HCT116 (cell line): ENCODE results near the gene ABCF3. TPM values are rescaled to one million over a fixed set of nuclear protein-coding genes. Genes with fewer than 3 reads are reported as not detected.

Source experiments
- ATAC-seq: fragments of 200-7000 bp; cut with Tn5 transposase; 2 replicates; pipeline ENCODE4 v1.9.1; 2020; ENCODE audit warnings: mild to moderate bottlenecking, moderate library complexity
- BruUV-seq: library from RNA; stranded (reverse); fragments of 400-500 nt; replicated peaks from 2 replicates; lab custom pipeline; 2021; lab: Mats Ljungman, UMichigan
- CTCF ChIA-PET: fragments of 300-600 bp; sonication (Branson Sonifier 250); formaldehyde crosslinking; loops from one replicate; lab custom pipeline; 2021; ENCODE audit warnings: antibody characterized with exemption; lab: Charles Lee
- POLR2A ChIA-PET: fragments of 300-600, 350-600 bp; sonication (Branson Sonifier 250); formaldehyde crosslinking; loops from one replicate; lab custom pipeline; 2021; ENCODE audit warnings: antibody characterized with exemption; lab: Charles Lee
- RAD21 ChIA-PET, 2 experiments: fragments of 300-600 bp; sonication (Branson Sonifier 250); formaldehyde crosslinking; loops; one replicate each; lab custom pipeline; 2023; ENCODE audit warnings: low total read pairs in 2 of 2; ENCODE audit not compliant: uncharacterized antibody in 2 of 2, unreplicated experiment in 2 of 2, low non-redundant PET in 1 of 2; lab: Charles Lee
- DNase-seq: peaks from one replicate; pipeline ENCODE4 v3.0.0-alpha.2; 2010; ENCODE audit warnings: low read depth, low spot score
- H2AFZ ChIP-seq: fragments of 200-600 bp; shearing (Covaris generic), sonication (generic); 2 replicates; pipeline ENCODE4 v1.6.1; 2017; ENCODE audit warnings: low read depth, mixed run types, mixed read lengths, antibody characterized with exemption, low read length; ENCODE audit not compliant: poor library complexity, severe bottlenecking
- H3K27ac ChIP-seq: 2 replicates; pipeline ENCODE4 v1.5.1; 2012; ENCODE audit warnings: low read depth, low read length
- H3K27me3 ChIP-seq: fragments of 200-600 bp; sonication (generic); 2 replicates; pipeline ENCODE4 v1.6.1; 2016; ENCODE audit warnings: mixed run types, low read length, mixed read lengths; ENCODE audit not compliant: insufficient read depth
- H3K36me3 ChIP-seq, 2 experiments: fragments of 200-500 bp in 1 of 2; fragments of 200-600 bp in 1 of 2; sonication (Bioruptor generic) in 1 of 2; sonication (generic) in 1 of 2; 2 replicates each; pipeline versions ENCODE4 v1.5.1 to v1.6.1; 2014 to 2016; ENCODE audit warnings: low read length in 2 of 2, inconsistent platforms in 1 of 2, mixed read lengths in 1 of 2, mixed run types in 1 of 2; ENCODE audit not compliant: insufficient read depth in 2 of 2, control insufficient read depth in 1 of 2
- H3K4me1 ChIP-seq, 2 experiments: fragments of 200-600 bp in 1 of 2; sonication (generic) in 1 of 2; 2 replicates each; pipeline versions ENCODE4 v1.5.1 to v1.6.1; 2012 to 2017; ENCODE audit warnings: low read length in 2 of 2, inconsistent platforms in 1 of 2, mild to moderate bottlenecking in 1 of 2, mixed read lengths in 1 of 2, mixed run types in 1 of 2, moderate library complexity in 1 of 2; ENCODE audit not compliant: insufficient read depth in 2 of 2, control insufficient read depth in 1 of 2
- H3K4me2 ChIP-seq: fragments of 200-600 bp; sonication (generic); 2 replicates; pipeline ENCODE4 v1.6.1; 2017; ENCODE audit warnings: mixed run types, low read length, mixed read lengths
- H3K4me3 ChIP-seq, 2 experiments: fragments of 200-600 bp in 1 of 2; sonication (generic) in 1 of 2; replicated peaks in 1 of 2; 2 replicates each; pipeline ENCODE4 v1.5.1; 2011 to 2016; ENCODE audit warnings: low read length in 2 of 2, control low read depth in 1 of 2, low read depth in 1 of 2, mild to moderate bottlenecking in 1 of 2, mixed read lengths in 1 of 2, mixed run types in 1 of 2
- H3K79me2 ChIP-seq: fragments of 200-600 bp; sonication (generic); 2 replicates; pipeline ENCODE4 v1.6.1; 2017; ENCODE audit warnings: mild to moderate bottlenecking, mixed run types, low read length, moderate library complexity, mixed read lengths; ENCODE audit not compliant: insufficient read depth
- H3K9ac ChIP-seq: fragments of 200-600 bp; sonication (generic); 2 replicates; pipeline ENCODE4 v1.6.1; 2016; ENCODE audit warnings: low read length, mixed read lengths
- H3K9me2 ChIP-seq: fragments of 200-600 bp; sonication (generic), shearing (Covaris generic); 2 replicates; pipeline ENCODE4 v1.6.1; 2017; ENCODE audit warnings: mixed run types, mild to moderate bottlenecking, moderate library complexity; ENCODE audit not compliant: insufficient read depth
- H3K9me3 ChIP-seq, 2 experiments: fragments of 200-500 bp in 1 of 2; fragments of 200-600 bp in 1 of 2; sonication (Bioruptor generic) in 1 of 2; sonication (generic) in 1 of 2; 2 replicates each; pipeline ENCODE4 v1.6.1; 2014 to 2017; ENCODE audit warnings: low read length in 2 of 2, mixed read lengths in 2 of 2, inconsistent platforms in 1 of 2, low read depth in 1 of 2, mild to moderate bottlenecking in 1 of 2, mixed run types in 1 of 2, moderate library complexity in 1 of 2; ENCODE audit not compliant: control insufficient read depth in 1 of 2, insufficient read depth in 1 of 2
- H4K20me1 ChIP-seq: fragments of 200-600 bp; sonication (generic), shearing (Covaris generic); 2 replicates; pipeline ENCODE4 v1.6.1; 2017; ENCODE audit warnings: mixed run types, mild to moderate bottlenecking, moderate library complexity; ENCODE audit not compliant: insufficient read depth
- CEBPB ChIP-seq: IDR thresholded peaks from 2 replicates; pipeline ENCODE4 v1.6.1; 2012; ENCODE audit warnings: low read depth
- CTCF ChIP-seq, 3 experiments: fragments of 200-600 bp in 1 of 3; sonication (generic) in 1 of 3; IDR thresholded peaks in 2 of 3; conservative IDR thresholded peaks in 1 of 3; 2 replicates each; pipeline ENCODE4 v1.5.1; 2012 to 2017; ENCODE audit warnings: low read depth in 2 of 3, low read length in 2 of 3, antibody characterized with exemption in 1 of 3, borderline replicate concordance in 1 of 3, control low read depth in 1 of 3, mild to moderate bottlenecking in 1 of 3, mixed read lengths in 1 of 3, mixed run types in 1 of 3, moderate library complexity in 1 of 3; ENCODE audit not compliant: insufficient read depth in 1 of 3
- ELF1 ChIP-seq: IDR thresholded peaks from 2 replicates; pipeline ENCODE4 v1.6.1; 2012; ENCODE audit warnings: low read depth, borderline replicate concordance
- EZH2phosphoT487 ChIP-seq: fragments of 200-600 bp; IDR thresholded peaks from 2 replicates; pipeline ENCODE4 v1.6.1; 2018; ENCODE audit warnings: antibody characterized with exemption, borderline replicate concordance
- JUND ChIP-seq: IDR thresholded peaks from 2 replicates; pipeline ENCODE4 v1.6.1; 2012
- MAX ChIP-seq: IDR thresholded peaks from 2 replicates; pipeline ENCODE4 v1.6.1; 2012
- POLR2AphosphoS5 ChIP-seq: IDR thresholded peaks from 2 replicates; pipeline ENCODE4 v1.6.1; 2011; ENCODE audit warnings: mild to moderate bottlenecking, low read depth, low read length, moderate library complexity
- SRF ChIP-seq: IDR thresholded peaks from 2 replicates; pipeline ENCODE4 v1.6.1; 2012; ENCODE audit warnings: low read depth
- TCF7L2 ChIP-seq: IDR thresholded peaks from 2 replicates; pipeline ENCODE4 v1.7.0; 2011; ENCODE audit warnings: borderline replicate concordance, inconsistent platforms; ENCODE audit not compliant: insufficient read depth, insufficient read length; ENCODE audit errors: extremely low read depth
- YY1 ChIP-seq: IDR thresholded peaks from 2 replicates; pipeline ENCODE4 v1.6.1; 2011; ENCODE audit warnings: low read length, low read depth, moderate library complexity, mild to moderate bottlenecking; ENCODE audit not compliant: insufficient replicate concordance; ENCODE audit errors: extremely low read depth
- ZBTB33 ChIP-seq: IDR thresholded peaks from 2 replicates; pipeline ENCODE4 v1.6.1; 2011; ENCODE audit warnings: mild to moderate bottlenecking, low read length, moderate library complexity; ENCODE audit not compliant: insufficient replicate concordance; ENCODE audit errors: extremely low read depth
- ZNF274 ChIP-seq: fragments of 200-500 bp; sonication (Bioruptor generic); IDR thresholded peaks from 2 replicates; pipeline ENCODE4 v1.6.1; 2014; ENCODE audit warnings: mild to moderate bottlenecking, low read depth, low read length, inconsistent platforms
- intact Hi-C: fragments of 100-400 bp; cut with micrococcal nuclease; formaldehyde crosslinking; loops from 2 replicates; pipeline ENCODE4 v1.10.0; 2022
- total RNA-seq: library from RNA; stranded (reverse); gene quantifications from one replicate; pipeline ENCODE4 v1.2.1, GENCODE V29; 2021; ENCODE audit not compliant: unreplicated experiment

The ABCF3 gene
- total RNA-seq, 1 experiment from 2014 or later, result 74.6 TPM

GRCh38 chr3:184168363-184169120, 17.5 kb upstream of the ABCF3 start:
- no peaks in the 10 kb centered on the region for H3K9me3 ChIP-seq
- no peaks in the 10 kb centered on the region for H3K27me3 ChIP-seq
- RAD21 ChIA-PET, result no interaction called here
- intact Hi-C loops, result no loop called here
- peaks cover 30 to 33% of the 10 kb centered on the region in 2 experiments; a peak in 3 of 4 replicates for H3K36me3 ChIP-seq
- TF ChIP-seq ZNF274 (no peak), YY1 (no peak), ZBTB33 (no peak), CEBPB (no peak), EZH2phosphoT487 (no peak), ELF1 (no peak), SRF (no peak), CTCF (IDR thresholded peaks at IDR 0.05 in 2 of 3, conservative IDR thresholded peaks at IDR 0.05 in 1 of 3; ENCODE audit: borderline replicate concordance in 1 of 3, insufficient read depth in 1 of 3, low read depth in 2 of 3, low read length in 2 of 3) (no peak), MAX (no peak), JUND (no peak), TCF7L2 (no peak), POLR2AphosphoS5 (no peak)
- TF ChIP-seq, all 23 proteins: peak for 0
- no peaks in the 10 kb centered on the region for H4K20me1 ChIP-seq
- DNase-seq (no peak), ATAC-seq (no peak)
- ChIA-PET CTCF (no interaction called here), POLR2A (no interaction called here)
- no peak overlapping the region for H3K27ac ChIP-seq
- BruUV-seq, result no TSS peak
- no peak overlapping the region for H3K4me3 ChIP-seq
- H3K4me1 ChIP-seq, result no peaks in the 10 kb centered on the region
- H3K4me2 ChIP-seq, result no peak overlapping the region
- H3K9me2 ChIP-seq, result no peaks in the 10 kb centered on the region
- peaks cover 3% of the 10 kb centered on the region; the same call in 1 of the 2 replicates for H3K79me2 ChIP-seq
- no peak overlapping the region for H2AFZ ChIP-seq
- H3K9ac ChIP-seq, result no peak overlapping the region
